GM12874 (cell line): Measurements from ENCODE around the gene MGRN1.

Experiments
- TF ChIP-seq, protein P1 (sequence below): IDR thresholded peaks from 2 replicates; pipeline ENCODE4 v1.5.1; 2011; ENCODE audit warnings: low read depth, mild to moderate bottlenecking, control low read depth, low read length, moderate library complexity; ENCODE audit not compliant: insufficient read depth

MGRN1 gene

DNA sequence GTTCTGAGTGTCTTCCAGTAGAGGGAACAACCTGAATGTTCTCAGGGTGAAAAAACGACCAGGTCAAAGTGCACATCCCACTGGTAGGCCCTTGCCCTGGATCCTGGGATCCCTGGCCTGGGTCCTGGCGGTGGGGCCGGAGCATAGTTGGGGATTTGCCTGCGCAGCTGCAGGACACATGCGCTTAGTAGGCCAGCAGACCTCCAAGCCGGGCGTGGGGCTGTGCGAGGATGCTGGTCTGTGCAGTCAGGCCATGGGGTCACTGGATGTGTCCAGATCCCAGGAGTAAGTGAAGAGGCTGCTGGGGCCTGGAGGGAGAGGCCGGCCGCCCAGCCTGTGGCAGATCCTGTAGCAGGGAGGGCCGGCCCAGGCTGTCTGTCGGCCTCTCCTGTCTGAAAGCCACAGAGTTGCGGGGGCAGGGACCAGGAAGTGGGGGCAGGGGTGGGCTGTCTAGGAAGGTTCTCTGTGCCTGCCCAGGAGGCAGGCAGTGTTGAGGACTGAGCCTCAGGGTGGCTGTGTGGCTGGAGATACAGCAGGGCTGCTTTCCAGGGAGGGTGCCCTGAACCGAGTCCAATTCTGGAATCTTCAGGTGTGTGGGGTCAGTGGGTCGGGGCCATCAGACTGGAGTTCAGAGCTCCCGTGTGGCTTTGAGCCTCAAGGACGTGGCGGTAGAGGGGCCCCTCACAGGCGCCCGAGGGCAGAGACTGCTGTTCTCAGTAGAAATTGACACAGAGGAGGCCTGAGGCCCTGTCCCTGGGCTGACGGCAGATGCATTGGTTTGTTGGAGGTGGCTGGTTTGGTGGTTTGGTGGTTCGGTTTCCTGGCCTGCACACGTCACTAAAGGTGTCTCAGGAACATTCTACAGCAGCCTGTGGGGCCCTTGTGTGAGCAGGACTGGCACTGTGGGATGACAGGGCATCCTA lies 51.5 kb downstream of the MGRN1 start:
- TF ChIP-seq, protein P1, sequence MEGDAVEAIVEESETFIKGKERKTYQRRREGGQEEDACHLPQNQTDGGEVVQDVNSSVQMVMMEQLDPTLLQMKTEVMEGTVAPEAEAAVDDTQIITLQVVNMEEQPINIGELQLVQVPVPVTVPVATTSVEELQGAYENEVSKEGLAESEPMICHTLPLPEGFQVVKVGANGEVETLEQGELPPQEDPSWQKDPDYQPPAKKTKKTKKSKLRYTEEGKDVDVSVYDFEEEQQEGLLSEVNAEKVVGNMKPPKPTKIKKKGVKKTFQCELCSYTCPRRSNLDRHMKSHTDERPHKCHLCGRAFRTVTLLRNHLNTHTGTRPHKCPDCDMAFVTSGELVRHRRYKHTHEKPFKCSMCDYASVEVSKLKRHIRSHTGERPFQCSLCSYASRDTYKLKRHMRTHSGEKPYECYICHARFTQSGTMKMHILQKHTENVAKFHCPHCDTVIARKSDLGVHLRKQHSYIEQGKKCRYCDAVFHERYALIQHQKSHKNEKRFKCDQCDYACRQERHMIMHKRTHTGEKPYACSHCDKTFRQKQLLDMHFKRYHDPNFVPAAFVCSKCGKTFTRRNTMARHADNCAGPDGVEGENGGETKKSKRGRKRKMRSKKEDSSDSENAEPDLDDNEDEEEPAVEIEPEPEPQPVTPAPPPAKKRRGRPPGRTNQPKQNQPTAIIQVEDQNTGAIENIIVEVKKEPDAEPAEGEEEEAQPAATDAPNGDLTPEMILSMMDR: no peak

DNA sequence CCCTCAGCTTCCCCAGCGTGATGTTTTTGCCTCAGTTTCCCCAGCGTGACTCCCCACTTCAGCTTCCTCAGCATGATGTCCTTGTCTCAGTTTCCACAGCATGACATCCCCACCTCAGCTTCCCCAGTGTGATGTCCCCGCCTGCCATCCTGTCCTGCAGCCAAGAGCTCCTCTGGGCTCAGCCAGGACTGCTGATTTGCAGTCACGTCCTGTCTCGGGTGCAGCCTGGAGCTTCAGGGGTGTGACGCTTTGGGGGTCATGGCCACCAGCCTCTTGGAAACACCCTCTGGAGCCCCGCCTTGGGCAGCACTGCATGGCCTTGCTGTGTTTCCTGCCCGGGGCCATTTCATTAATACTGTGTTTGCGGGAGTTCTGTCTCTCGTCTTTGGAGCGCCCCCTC lies 52.2 kb downstream of the MGRN1 start:
- TF ChIP-seq, protein P1: no peak

DNA sequence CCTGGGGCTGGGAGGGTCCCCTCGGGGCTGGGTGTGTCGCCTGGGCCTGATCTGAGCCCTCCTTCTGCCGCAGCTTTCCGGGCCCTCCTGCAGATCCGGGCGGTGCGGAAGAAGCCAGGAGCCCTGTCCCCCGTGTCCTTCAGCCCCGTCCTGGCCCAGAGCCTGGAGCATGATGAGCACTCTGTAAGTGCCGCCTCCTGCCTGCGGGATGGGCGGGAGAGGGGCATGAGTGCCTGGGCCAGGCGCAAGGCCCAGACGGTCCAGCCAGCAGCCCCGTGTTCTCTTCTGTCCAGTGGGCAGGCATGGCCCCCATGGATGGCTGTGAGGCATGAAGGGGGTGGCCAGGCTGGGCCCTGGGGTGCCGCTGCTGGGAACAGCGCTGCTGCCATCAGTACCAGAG lies 52.8 kb downstream of the MGRN1 start:
- TF ChIP-seq, protein P1: no peak

DNA sequence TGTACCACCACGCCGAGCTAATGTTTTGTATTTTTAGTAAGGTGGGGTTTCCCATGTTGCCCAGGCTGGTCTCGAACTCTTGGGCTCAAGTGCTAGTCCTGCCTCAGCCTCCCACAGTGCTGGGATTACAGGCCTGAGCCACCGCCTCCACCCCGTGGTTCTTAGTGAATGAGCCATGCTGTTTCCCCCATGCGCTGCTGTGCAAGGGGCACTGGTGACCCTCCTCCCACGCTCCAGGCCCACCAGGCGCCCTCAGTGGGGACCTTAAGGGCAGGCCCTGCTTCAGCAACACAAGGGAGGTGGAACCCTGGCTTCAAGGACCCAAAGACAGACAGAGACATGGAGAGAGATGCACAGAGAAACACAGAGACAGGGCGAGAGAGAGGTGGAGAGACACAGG lies 53.4 kb downstream of the MGRN1 start:
- TF ChIP-seq, protein P1: no peak

DNA sequence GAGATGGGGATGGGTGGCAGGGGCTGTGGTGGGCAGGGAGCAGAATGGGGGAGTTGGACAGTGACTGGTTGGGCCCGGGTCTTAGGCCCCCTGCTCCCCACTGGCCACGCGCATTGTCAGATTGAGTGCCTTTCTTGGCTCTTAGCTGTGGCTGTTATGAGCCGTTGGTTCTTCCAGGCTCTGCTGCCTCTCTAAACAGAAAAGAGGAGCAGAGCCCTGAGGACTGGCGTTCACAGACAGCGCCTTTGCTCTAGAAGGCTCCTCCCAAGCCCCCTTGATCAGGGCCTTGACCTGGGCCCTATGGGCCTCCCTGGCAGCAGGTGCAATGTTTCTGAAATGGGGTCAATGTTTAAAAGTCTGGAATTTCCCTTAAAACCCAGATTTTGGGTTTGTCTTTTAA lies 54.0 kb downstream of the MGRN1 start:
- TF ChIP-seq, protein P1: no peak

DNA sequence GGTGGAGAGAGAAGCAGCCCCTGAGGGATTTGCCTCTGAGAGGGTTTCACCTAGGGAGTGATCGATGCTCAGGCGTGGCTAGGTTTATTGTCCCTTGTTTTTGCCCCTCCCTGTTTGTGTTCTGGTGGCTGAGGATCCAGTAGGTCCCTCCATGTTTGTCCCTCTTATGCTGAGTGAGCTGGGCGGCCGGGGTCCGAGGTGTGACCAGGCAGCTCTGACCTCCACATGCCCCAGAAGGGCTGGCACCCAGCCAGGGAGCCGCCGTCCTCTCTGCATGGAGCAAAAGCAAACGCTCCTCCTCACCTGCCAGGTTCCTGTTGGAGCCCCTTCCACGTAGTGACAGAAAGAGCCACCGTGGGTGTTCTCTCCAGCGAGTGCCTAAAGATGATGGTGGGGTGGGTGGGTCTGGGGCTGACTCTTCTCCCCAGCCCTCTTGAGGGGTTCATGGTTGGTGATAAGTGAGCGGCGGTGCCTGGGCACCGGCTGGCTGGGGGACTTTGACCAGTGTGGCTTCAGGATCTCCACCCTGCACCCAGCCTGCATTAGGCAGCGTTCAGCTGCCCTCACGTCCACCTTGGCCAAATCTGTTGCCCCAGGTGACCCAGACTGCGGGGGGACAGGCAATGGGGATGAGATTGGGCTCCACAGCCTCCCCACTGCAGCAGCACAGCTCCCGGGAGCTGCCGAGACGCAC lies 54.7 kb downstream of the MGRN1 start:
- TF ChIP-seq, protein P1: no peak

DNA sequence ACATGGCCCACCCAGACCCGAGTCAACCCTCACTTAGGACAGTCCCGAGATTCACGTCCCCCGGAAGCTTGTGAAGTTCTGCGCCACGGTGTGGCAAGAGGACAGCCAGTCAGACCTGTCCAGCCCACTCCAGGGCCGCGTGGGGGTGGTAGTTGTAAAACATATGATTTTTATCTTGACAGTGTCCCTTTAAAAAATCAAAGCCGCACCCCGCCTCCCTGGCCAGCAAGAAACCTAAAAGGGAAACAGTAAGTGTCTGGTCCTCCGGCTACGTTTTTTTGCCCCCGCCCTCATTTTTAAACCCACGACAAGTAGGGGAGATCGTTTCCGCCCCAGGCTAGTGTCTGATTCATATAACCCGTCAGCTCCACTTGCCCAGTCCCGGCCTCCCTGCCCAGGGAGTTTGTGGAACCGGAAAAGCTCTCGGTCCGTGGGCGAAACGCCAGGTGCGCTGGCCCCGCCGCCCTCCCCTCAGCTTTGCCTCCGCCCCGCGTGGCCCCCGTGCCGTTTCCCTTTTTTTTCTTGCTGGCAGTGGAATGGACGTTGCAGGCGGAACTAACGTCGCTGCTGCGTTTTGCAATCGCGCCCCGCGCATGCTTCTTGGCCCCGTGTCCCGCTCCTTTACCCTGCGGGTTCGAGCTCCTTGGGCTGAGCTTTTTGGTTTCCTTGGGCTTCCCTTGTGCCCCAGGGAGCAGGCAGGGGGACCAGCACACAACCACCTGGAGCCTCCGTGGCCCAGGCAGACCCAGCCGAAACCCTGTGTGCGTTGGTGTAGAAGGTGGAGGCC lies 55.4 kb downstream of the MGRN1 start:
- TF ChIP-seq, protein P1: no peak
